SK-N-SH treated with all-trans-retinoic acid at 6 μM for 48 hours (cell line): Measurements from ENCODE around the gene ABCG4.

Experiments used
- ARNTL ChIP-seq: fragments of 450-650 bp; formaldehyde crosslinking; IDR thresholded peaks from 2 replicates; pipeline ENCODE4 v1.5.0; 2020; ENCODE audit warnings: low read depth, mild to moderate bottlenecking, moderate library complexity, borderline replicate concordance
- CREB5 ChIP-seq: fragments of 250-450 bp; sonication (Bioruptor Pico); IDR thresholded peaks from 2 replicates; pipeline ENCODE4 v1.5.1; 2020; ENCODE audit warnings: low read depth, mild to moderate bottlenecking, moderate library complexity
- CSDC2 ChIP-seq: fragments of 250-450 bp; sonication (Bioruptor Pico); IDR thresholded peaks from 2 replicates; pipeline ENCODE4 v1.5.0; 2020; ENCODE audit warnings: mild to moderate bottlenecking, moderate library complexity
- GLIS3 ChIP-seq: fragments of 250-450 bp; sonication (Bioruptor Pico); IDR thresholded peaks from 2 replicates; pipeline ENCODE4 v1.5.0; 2020; ENCODE audit warnings: mild to moderate bottlenecking, moderate library complexity
- PATZ1 ChIP-seq: fragments of 250-450 bp; sonication (Bioruptor Pico); IDR thresholded peaks from 2 replicates; pipeline ENCODE4 v1.8.0; 2020; ENCODE audit warnings: mild to moderate bottlenecking, moderate library complexity, borderline replicate concordance
- ZNF565 ChIP-seq: fragments of 450-650 bp; formaldehyde crosslinking; conservative IDR thresholded peaks from 2 replicates; pipeline ENCODE4 v1.5.0; 2020; ENCODE audit warnings: low read depth, mild to moderate bottlenecking, moderate library complexity

- TF ChIP-seq CREB5 (CRISPR knock-in tag) (no peak), PATZ1 (no peak), ZNF565 (CRISPR knock-in tag) (no peak), CSDC2 (no peak), ARNTL (CRISPR knock-in tag) (no peak), GLIS3 (CRISPR knock-in tag) (no peak)
These were observed 33.0 kb downstream of the ABCG4 start for GRCh38 chr11:119181677-119182412.
